Esophagus muscularis mucosa (tissue), 4 donors: ENCODE data around the gene FBXO28. TPM values are rescaled to one million over a fixed set of nuclear protein-coding genes. Genes with fewer than 3 reads are reported as not detected.
"Not testable (repeated sequence)": the region's sequence is repeated elsewhere in the genome, so short reads cannot be mapped to it uniquely, and the experiment has no call there.

Experiments used
- DNase-seq: peaks from one replicate; pipeline ENCODE4 v3.0.0-alpha.2; 2017; ENCODE audit errors: extremely low spot score
- H3K27ac ChIP-seq, 4 donors: fragments of 200-600 bp; sonication (generic); replicated peaks in 1 of 4; 1 replicate in 3 of 4; 2 replicates in 1 of 4; pipeline ENCODE4 v1.5.1; 2016 to 2019; ENCODE audit warnings: mild to moderate bottlenecking in 1 of 4
- H3K27me3 ChIP-seq, 4 donors: fragments of 200-600 bp; sonication (generic); one replicate each; pipeline versions ENCODE4 v1.5.1 to v1.6.0; 2016 to 2019
- H3K36me3 ChIP-seq, 4 donors: fragments of 200-600 bp; sonication (generic); one replicate each; pipeline ENCODE4 v1.5.1; 2016 to 2019
- H3K4me1 ChIP-seq, 4 donors: fragments of 200-600 bp; sonication (generic); one replicate each; pipeline ENCODE4 v1.5.1; 2016 to 2019
- H3K4me3 ChIP-seq, 4 donors: fragments of 200-600 bp; sonication (generic); 1 replicate in 2 of 4; 2 replicates in 2 of 4; pipeline ENCODE4 v1.5.1; 2016 to 2019; ENCODE audit warnings: mild to moderate bottlenecking in 4 of 4, moderate library complexity in 1 of 4
- H3K9me3 ChIP-seq, 4 donors: fragments of 200-600 bp; sonication (generic); 1 replicate in 3 of 4; 2 replicates in 1 of 4; pipeline ENCODE4 v1.5.1; 2016 to 2019
- EP300 ChIP-seq: sonication (generic); formaldehyde crosslinking; IDR thresholded peaks from one replicate; pipeline ENCODE4 v1.6.1; 2017; ENCODE audit warnings: antibody characterized with exemption
- POLR2A ChIP-seq: fragments of 450-650 bp; IDR thresholded peaks from one replicate; pipeline ENCODE4 v1.6.1; 2017; ENCODE audit warnings: antibody characterized with exemption, moderate library complexity, mild to moderate bottlenecking, low read depth
- POLR2AphosphoS5 ChIP-seq, 2 donors: sonication (generic); formaldehyde crosslinking; IDR thresholded peaks; one replicate each; pipeline ENCODE4 v1.6.1; 2017; ENCODE audit warnings: antibody characterized with exemption in 2 of 2
- WGBS: methylation state at CpG from one replicate; pipeline ENCODE4 v1.1.5; 2018; 5-methylcytosine and 5-hydroxymethylcytosine counted together
- intact Hi-C: fragments of 100-400 bp; cut with DNase I; formaldehyde crosslinking; loops from one replicate; pipeline ENCODE4 v1.15.1; 2023
- total RNA-seq, 4 donors: library from RNA; depleted of rRNA; stranded (reverse); fragments of >200 nt; gene quantifications; one replicate each; pipeline versions ENCODE4 v1.1.0 to v1.2.1, GENCODE V29; 2016
- TF ChIP-seq, protein P1 (sequence below), 3 experiments: fragments of 200-600 bp in 2 of 3; fragments of 450-650 bp in 1 of 3; sonication (generic) in 2 of 3; IDR thresholded peaks; one replicate each; pipeline ENCODE4 v1.5.1; 2017 to 2019; ENCODE audit warnings: antibody characterized with exemption in 3 of 3, mild to moderate bottlenecking in 2 of 3, moderate library complexity in 1 of 3

Gene FBXO28
- total RNA-seq, 4 donors from 2014 or later = 23.1 to 29.8 (median 26.3) TPM

DNA sequence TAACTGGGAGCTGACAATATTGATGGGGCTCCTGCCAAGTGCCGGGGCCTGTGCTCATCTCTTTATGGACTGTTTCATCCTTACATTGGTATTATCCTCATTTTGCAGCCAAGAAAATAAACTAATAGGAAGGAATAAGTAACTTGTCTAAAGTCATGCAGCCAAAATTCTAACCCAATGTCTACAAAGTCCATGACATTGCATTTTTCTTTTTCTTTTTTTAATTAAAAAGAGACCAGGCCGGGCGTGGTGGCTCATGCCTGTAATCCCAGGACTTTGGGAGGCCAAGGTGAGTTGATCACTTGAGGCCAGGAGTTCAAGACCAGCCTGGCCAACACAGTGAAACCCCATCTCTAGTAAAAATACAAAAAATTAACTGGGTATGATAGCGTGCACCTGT lies 87.9 kb downstream of the FBXO28 start:
- 95% methylated on average over 4 of the region's 4 CpGs for WGBS
- intact Hi-C loops = no loop called here
- DNase-seq = no peak
- H3K27me3 ChIP-seq = no peaks in the 10 kb centered on the region
- H3K4me1 ChIP-seq = peaks cover 18 to 35% (median 31%) of the 10 kb centered on the region in 4 donors
- no peak for TF ChIP-seq EP300
- no peak for TF ChIP-seq POLR2A
- TF ChIP-seq, protein P1, sequence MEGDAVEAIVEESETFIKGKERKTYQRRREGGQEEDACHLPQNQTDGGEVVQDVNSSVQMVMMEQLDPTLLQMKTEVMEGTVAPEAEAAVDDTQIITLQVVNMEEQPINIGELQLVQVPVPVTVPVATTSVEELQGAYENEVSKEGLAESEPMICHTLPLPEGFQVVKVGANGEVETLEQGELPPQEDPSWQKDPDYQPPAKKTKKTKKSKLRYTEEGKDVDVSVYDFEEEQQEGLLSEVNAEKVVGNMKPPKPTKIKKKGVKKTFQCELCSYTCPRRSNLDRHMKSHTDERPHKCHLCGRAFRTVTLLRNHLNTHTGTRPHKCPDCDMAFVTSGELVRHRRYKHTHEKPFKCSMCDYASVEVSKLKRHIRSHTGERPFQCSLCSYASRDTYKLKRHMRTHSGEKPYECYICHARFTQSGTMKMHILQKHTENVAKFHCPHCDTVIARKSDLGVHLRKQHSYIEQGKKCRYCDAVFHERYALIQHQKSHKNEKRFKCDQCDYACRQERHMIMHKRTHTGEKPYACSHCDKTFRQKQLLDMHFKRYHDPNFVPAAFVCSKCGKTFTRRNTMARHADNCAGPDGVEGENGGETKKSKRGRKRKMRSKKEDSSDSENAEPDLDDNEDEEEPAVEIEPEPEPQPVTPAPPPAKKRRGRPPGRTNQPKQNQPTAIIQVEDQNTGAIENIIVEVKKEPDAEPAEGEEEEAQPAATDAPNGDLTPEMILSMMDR (IDR thresholded peaks at IDR 0.05) = no peak
- TF ChIP-seq POLR2AphosphoS5 (IDR thresholded peaks at IDR 0.05) = no peak
- H3K27ac ChIP-seq = no peak overlapping the region
- peaks cover 0 to 3% (median 0%) of the 10 kb centered on the region in 4 donors for H3K36me3 ChIP-seq
- no peaks in the 10 kb centered on the region for H3K9me3 ChIP-seq
- no peak overlapping the region for H3K4me3 ChIP-seq

- intact Hi-C loops = no loop called here
- peaks cover 0 to 3% (median 0%) of the 10 kb centered on the region in 4 donors for H3K36me3 ChIP-seq
- peaks cover 18 to 27% (median 25%) of the 10 kb centered on the region in 4 donors for H3K4me1 ChIP-seq
- DNase-seq = no peak
- no peaks in the 10 kb centered on the region for H3K9me3 ChIP-seq
- H3K27ac ChIP-seq = peak overlapping the region in 1 of 4 donors; percentile 39
- TF ChIP-seq EP300 (no peak), POLR2AphosphoS5 (IDR thresholded peaks at IDR 0.05) (no peak), POLR2A (no peak)
- TF ChIP-seq, protein P1 (IDR thresholded peaks at IDR 0.05) = no peak
- 57% methylated on average over 8 of the region's 8 CpGs for WGBS
- no peak overlapping the region for H3K4me3 ChIP-seq
- no peaks in the 10 kb centered on the region for H3K27me3 ChIP-seq
Measured at GRCh38 chr1:224203243-224204016, 89.5 kb downstream of the FBXO28 start.

- peaks cover 18 to 33% (median 25%) of the 10 kb centered on the region in 4 donors for H3K4me1 ChIP-seq
- H3K9me3 ChIP-seq = no peaks in the 10 kb centered on the region
- H3K27ac ChIP-seq = peak overlapping the region in 2 of 4 donors; percentile 31 to 63
- H3K4me3 ChIP-seq = peak overlapping the region in 1 of 4 donors; percentile 23
- H3K36me3 ChIP-seq = peaks cover 0 to 3% (median 0%) of the 10 kb centered on the region in 4 donors
- 22% methylated on average over 3 of the region's 4 CpGs for WGBS
- no peaks in the 10 kb centered on the region for H3K27me3 ChIP-seq
- intact Hi-C loops = no loop called here
- TF ChIP-seq, protein P1 (IDR thresholded peaks at IDR 0.05) = no peak
- TF ChIP-seq EP300 (no peak), POLR2A (no peak), POLR2AphosphoS5 (IDR thresholded peaks at IDR 0.05) (no peak)
- DNase-seq = no peak
Measured at GRCh38 chr1:224205438-224205840, 91.5 kb downstream of the FBXO28 start.

GRCh38 chr1:224205931-224206538 lies 92.1 kb downstream of the FBXO28 start:
- 85% methylated on average over 10 of the region's 10 CpGs for WGBS

DNA sequence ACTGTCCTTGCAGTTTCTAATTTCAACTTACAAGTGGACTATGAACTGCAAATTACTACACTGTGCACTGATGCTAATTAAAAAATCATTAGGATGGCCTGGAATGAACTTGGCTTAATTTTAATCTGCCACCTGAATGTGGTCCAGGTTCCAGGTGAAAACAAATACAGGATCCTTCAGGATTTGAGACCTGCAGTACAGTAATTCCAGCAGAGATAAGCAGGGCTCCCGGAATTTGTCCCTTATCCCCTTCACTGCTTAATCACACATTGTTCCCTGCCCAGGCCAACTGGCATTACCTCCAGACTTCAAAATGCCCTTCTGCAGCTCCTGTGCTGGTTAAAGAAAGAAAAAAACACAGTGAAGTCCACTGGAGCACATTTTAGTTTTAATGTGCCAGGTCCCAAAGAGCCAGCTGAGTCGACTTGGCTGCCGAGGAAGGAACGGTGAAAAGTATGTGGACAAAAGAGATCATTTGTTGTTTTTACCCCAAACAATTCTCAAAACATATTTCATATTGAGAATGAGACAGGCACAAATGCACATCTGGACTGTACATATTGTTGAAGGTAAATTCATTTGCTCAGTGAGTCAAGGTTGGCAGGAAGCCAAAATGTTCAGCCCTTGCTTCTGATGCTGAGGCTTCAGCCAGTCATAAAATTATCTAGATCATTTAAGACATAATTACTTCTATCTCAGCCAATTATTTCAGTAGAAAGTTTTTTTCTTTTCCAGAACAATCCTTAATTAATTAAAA lies 97.5 kb downstream of the FBXO28 start:
- H3K27ac ChIP-seq = no peak overlapping the region
- WGBS = 43% methylated on average over 4 of the region's 4 CpGs
- no peak for TF ChIP-seq POLR2A
- TF ChIP-seq, protein P1 (IDR thresholded peaks at IDR 0.05) = no peak
- no peaks in the 10 kb centered on the region for H3K9me3 ChIP-seq
- H3K36me3 ChIP-seq = no peaks in the 10 kb centered on the region
- H3K4me3 ChIP-seq = no peak overlapping the region
- intact Hi-C loops = no loop called here
- peaks cover 2 to 33% (median 29%) of the 10 kb centered on the region in 4 donors for H3K4me1 ChIP-seq
- no peak for DNase-seq
- H3K27me3 ChIP-seq = no peaks in the 10 kb centered on the region

More at GRCh38 chr1:224205931-224206538, 92.1 kb downstream of the FBXO28 start:
- H3K9me3 ChIP-seq, H3K27me3 ChIP-seq, H3K4me3 ChIP-seq, DNase-seq, intact Hi-C loops, H3K36me3 ChIP-seq: not testable (repeated sequence)
- peaks cover 18 to 37% (median 29%) of the 10 kb centered on the region in 4 donors for H3K4me1 ChIP-seq
- peak overlapping the region in 1 of 4 donors; percentile 63 for H3K27ac ChIP-seq
